ENCODE results near the gene MT3. TPM values are rescaled to one million over a fixed set of nuclear protein-coding genes. Genes with fewer than 3 reads are reported as not detected.

Gene MT3
- total RNA-seq, 1 experiment from 2014 or later = not detected

GRCh38 chr16:56608876-56609462 is 19.6 kb downstream of the MT3 start:
- no peaks in the 10 kb centered on the region; the same call in 1 of the 2 replicates for H3K79me2 ChIP-seq (ENCODE audit: low read depth)
- no peak for DNase-seq

GRCh38 chr16:56609463-56609921 is 20.2 kb downstream of the MT3 start:
- DNase-seq = peak in 1 of 2 experiments; percentile 57
- ChIA-PET POLR2A (ENCODE audit: unreplicated experiment) (interaction anchor here (0.6 kb wide), 1 partner anchor 87 kb away, joined by 4 read pairs; no protein-coding TSS in a partner anchor), CTCF (interaction anchor here (0.7 kb wide), 1 partner anchor 668 kb away, joined by 3 read pairs; no protein-coding TSS in a partner anchor)
- no peaks in the 10 kb centered on the region; the same call in 1 of the 2 replicates for H3K79me2 ChIP-seq (ENCODE audit: low read depth)
- BruUV-seq (replicated peaks) = no TSS peak
- H4K20me1 ChIP-seq (ENCODE audit: insufficient read depth) = no peaks in the 10 kb centered on the region
- H3K36me3 ChIP-seq (ENCODE audit: low read depth) = no peaks in the 10 kb centered on the region
- no peaks in the 10 kb centered on the region for H3K9me3 ChIP-seq (ENCODE audit: insufficient read depth, low read depth)
- peak overlapping the region; percentile 90 for H3K4me3 ChIP-seq
- H3K27me3 ChIP-seq (ENCODE audit: insufficient read depth, low read depth) = no peaks in the 10 kb centered on the region
- H3K9me2 ChIP-seq (ENCODE audit: insufficient read depth) = no peaks in the 10 kb centered on the region
- H3F3A ChIP-seq (ENCODE audit: insufficient read depth, low read depth) = peaks cover 67% of the 10 kb centered on the region
- peaks cover 96% of the 10 kb centered on the region for H3K4me1 ChIP-seq (replicated peaks; ENCODE audit: insufficient read depth)
- H3K27ac ChIP-seq = peak overlapping the region; percentile 73
- peak overlapping the region; percentile 90 for H3K4me2 ChIP-seq
- H2AFZ ChIP-seq = no peak overlapping the region
- TF ChIP-seq CTCF (conservative IDR thresholded peaks at IDR 0.05) = no peak
- TF ChIP-seq EZH2 (IDR thresholded peaks at IDR 0.05; ENCODE audit: low read depth) = no peak
- intact Hi-C loops (cut with micrococcal nuclease; ENCODE audit: unreplicated experiment) = loop anchor here (5.0 to 10.0 kb wide), 2 partner anchors 275 to 1137 kb away; no protein-coding TSS in a partner anchor

More at GRCh38 chr16:56608876-56609462, 19.6 kb downstream of the MT3 start:
- ChIA-PET POLR2A (ENCODE audit: unreplicated experiment) (interaction anchor here (0.6 to 0.9 kb wide), 2 partner anchors 49 to 88 kb away, joined by 4 read pairs; partner anchors contain the start of gene MT1F), CTCF (interaction anchor here (0.6 to 0.9 kb wide), 3 partner anchors 31 to 669 kb away, joined by 3 read pairs; no protein-coding TSS in a partner anchor)
- intact Hi-C loops (cut with micrococcal nuclease; ENCODE audit: unreplicated experiment) = loop anchor here (1.0 to 10.0 kb wide), 3 partner anchors 34 to 1137 kb away; no protein-coding TSS in a partner anchor
- BruUV-seq (replicated peaks) = TSS peak; percentile 99
- peak overlapping the region; percentile 66; the same call in 1 of the 2 replicates for H2AFZ ChIP-seq
- H3K9me3 ChIP-seq (ENCODE audit: insufficient read depth, low read depth) = no peaks in the 10 kb centered on the region
- H3K4me2 ChIP-seq = peak overlapping the region; percentile 90
- no peak for TF ChIP-seq CTCF (conservative IDR thresholded peaks at IDR 0.05)
- TF ChIP-seq EZH2 (IDR thresholded peaks at IDR 0.05; ENCODE audit: low read depth) = no peak
- H3K27ac ChIP-seq = peak overlapping the region; percentile 73
- no peaks in the 10 kb centered on the region for H3K36me3 ChIP-seq (ENCODE audit: low read depth)
- no peaks in the 10 kb centered on the region for H3K27me3 ChIP-seq (ENCODE audit: insufficient read depth, low read depth)
- H4K20me1 ChIP-seq (ENCODE audit: insufficient read depth) = no peaks in the 10 kb centered on the region
- peak overlapping the region; percentile 90 for H3K4me3 ChIP-seq
- H3K4me1 ChIP-seq (replicated peaks; ENCODE audit: insufficient read depth) = peaks cover 91% of the 10 kb centered on the region
- H3F3A ChIP-seq (ENCODE audit: insufficient read depth, low read depth) = peaks cover 63% of the 10 kb centered on the region
- no peaks in the 10 kb centered on the region for H3K9me2 ChIP-seq (ENCODE audit: insufficient read depth)

GRCh38 chr16:56610017-56610608 is 20.8 kb downstream of the MT3 start:
- DNase-seq = peak; percentile 55 to 72
- H3K27me3 ChIP-seq (ENCODE audit: insufficient read depth, low read depth) = no peaks in the 10 kb centered on the region
- TF ChIP-seq EZH2 (IDR thresholded peaks at IDR 0.05; ENCODE audit: low read depth) = no peak
- no peak for TF ChIP-seq CTCF (conservative IDR thresholded peaks at IDR 0.05)
- H3K9me3 ChIP-seq (ENCODE audit: insufficient read depth, low read depth) = no peaks in the 10 kb centered on the region
- H3K27ac ChIP-seq = peak overlapping the region; percentile 73
- intact Hi-C loops (cut with micrococcal nuclease; ENCODE audit: unreplicated experiment) = no loop called here
- peaks cover 65% of the 10 kb centered on the region for H3F3A ChIP-seq (ENCODE audit: insufficient read depth, low read depth)
- H2AFZ ChIP-seq = no peak overlapping the region
- peak overlapping the region; percentile 90 for H3K4me2 ChIP-seq
- no TSS peak for BruUV-seq (replicated peaks)
- CTCF ChIA-PET = no interaction called here
- peak overlapping the region; percentile 90; the same call in 1 of the 2 replicates for H3K4me3 ChIP-seq
- H3K36me3 ChIP-seq (ENCODE audit: low read depth) = no peaks in the 10 kb centered on the region
- no peaks in the 10 kb centered on the region for H4K20me1 ChIP-seq (ENCODE audit: insufficient read depth)
- no peaks in the 10 kb centered on the region; the same call in 1 of the 2 replicates for H3K79me2 ChIP-seq (ENCODE audit: low read depth)
- POLR2A ChIA-PET (ENCODE audit: unreplicated experiment) = interaction anchor here (0.6 to 1.5 kb wide), 2 partner anchors 39 to 88 kb away, joined by 4 to 9 read pairs; no protein-coding TSS in a partner anchor
- H3K4me1 ChIP-seq (replicated peaks; ENCODE audit: insufficient read depth) = peaks cover 96% of the 10 kb centered on the region
- no peaks in the 10 kb centered on the region for H3K9me2 ChIP-seq (ENCODE audit: insufficient read depth)

Measured in PC-9 (cell line).